ENCODE data around the gene KIR3DL1.
"Not testable (repeated sequence)": the region's sequence is repeated elsewhere in the genome, so short reads cannot be mapped to it uniquely, and the experiment has no call there.

DNA sequence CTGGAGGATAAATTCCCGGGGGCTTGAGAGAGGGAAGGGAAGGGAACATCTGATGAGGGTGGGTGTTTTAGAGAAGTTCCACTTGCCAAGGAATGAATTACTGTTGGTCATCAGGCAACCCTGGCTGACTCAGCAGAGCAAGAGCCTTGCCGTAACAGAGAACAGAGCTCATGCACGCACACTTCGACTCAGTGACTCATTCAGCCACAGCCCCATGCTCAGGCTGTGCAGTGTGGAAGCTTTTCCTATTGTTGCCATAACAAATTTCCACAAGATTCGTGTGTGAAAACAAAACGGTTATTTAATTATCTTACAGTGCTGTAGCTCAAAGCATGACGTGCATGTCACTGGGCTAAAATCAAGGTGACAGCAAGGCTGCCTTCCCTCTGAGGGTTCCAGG lies 43.2 kb downstream of the KIR3DL1 start:
- TF ChIP-seq, protein P1, sequence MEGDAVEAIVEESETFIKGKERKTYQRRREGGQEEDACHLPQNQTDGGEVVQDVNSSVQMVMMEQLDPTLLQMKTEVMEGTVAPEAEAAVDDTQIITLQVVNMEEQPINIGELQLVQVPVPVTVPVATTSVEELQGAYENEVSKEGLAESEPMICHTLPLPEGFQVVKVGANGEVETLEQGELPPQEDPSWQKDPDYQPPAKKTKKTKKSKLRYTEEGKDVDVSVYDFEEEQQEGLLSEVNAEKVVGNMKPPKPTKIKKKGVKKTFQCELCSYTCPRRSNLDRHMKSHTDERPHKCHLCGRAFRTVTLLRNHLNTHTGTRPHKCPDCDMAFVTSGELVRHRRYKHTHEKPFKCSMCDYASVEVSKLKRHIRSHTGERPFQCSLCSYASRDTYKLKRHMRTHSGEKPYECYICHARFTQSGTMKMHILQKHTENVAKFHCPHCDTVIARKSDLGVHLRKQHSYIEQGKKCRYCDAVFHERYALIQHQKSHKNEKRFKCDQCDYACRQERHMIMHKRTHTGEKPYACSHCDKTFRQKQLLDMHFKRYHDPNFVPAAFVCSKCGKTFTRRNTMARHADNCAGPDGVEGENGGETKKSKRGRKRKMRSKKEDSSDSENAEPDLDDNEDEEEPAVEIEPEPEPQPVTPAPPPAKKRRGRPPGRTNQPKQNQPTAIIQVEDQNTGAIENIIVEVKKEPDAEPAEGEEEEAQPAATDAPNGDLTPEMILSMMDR (conservative IDR thresholded peaks at IDR 0.05; ENCODE audit: low read depth in 2 of 2): not testable (repeated sequence)
- not testable (repeated sequence) for TF ChIP-seq CREB1 (CRISPR knock-in tag; IDR thresholded peaks at IDR 0.05; ENCODE audit: low read depth); POLR2AphosphoS5 (IDR thresholded peaks at IDR 0.05; ENCODE audit: low read depth); EZH2 (IDR thresholded peaks at IDR 0.05; ENCODE audit: low read depth, unreplicated experiment); EZH2phosphoT487 (IDR thresholded peaks at IDR 0.05; ENCODE audit: unreplicated experiment); JUNB (IDR thresholded peaks at IDR 0.05; ENCODE audit: unreplicated experiment); NANOG (IDR thresholded peaks at IDR 0.05; ENCODE audit: borderline replicate concordance); ZNF114 (CRISPR knock-in tag; IDR thresholded peaks at IDR 0.05)
- TF ChIP-seq, protein P2, sequence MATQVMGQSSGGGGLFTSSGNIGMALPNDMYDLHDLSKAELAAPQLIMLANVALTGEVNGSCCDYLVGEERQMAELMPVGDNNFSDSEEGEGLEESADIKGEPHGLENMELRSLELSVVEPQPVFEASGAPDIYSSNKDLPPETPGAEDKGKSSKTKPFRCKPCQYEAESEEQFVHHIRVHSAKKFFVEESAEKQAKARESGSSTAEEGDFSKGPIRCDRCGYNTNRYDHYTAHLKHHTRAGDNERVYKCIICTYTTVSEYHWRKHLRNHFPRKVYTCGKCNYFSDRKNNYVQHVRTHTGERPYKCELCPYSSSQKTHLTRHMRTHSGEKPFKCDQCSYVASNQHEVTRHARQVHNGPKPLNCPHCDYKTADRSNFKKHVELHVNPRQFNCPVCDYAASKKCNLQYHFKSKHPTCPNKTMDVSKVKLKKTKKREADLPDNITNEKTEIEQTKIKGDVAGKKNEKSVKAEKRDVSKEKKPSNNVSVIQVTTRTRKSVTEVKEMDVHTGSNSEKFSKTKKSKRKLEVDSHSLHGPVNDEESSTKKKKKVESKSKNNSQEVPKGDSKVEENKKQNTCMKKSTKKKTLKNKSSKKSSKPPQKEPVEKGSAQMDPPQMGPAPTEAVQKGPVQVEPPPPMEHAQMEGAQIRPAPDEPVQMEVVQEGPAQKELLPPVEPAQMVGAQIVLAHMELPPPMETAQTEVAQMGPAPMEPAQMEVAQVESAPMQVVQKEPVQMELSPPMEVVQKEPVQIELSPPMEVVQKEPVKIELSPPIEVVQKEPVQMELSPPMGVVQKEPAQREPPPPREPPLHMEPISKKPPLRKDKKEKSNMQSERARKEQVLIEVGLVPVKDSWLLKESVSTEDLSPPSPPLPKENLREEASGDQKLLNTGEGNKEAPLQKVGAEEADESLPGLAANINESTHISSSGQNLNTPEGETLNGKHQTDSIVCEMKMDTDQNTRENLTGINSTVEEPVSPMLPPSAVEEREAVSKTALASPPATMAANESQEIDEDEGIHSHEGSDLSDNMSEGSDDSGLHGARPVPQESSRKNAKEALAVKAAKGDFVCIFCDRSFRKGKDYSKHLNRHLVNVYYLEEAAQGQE (IDR thresholded peaks at IDR 0.05; ENCODE audit: unreplicated experiment): not testable (repeated sequence)
- TF ChIP-seq, protein P3, sequence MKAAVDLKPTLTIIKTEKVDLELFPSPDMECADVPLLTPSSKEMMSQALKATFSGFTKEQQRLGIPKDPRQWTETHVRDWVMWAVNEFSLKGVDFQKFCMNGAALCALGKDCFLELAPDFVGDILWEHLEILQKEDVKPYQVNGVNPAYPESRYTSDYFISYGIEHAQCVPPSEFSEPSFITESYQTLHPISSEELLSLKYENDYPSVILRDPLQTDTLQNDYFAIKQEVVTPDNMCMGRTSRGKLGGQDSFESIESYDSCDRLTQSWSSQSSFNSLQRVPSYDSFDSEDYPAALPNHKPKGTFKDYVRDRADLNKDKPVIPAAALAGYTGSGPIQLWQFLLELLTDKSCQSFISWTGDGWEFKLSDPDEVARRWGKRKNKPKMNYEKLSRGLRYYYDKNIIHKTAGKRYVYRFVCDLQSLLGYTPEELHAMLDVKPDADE (IDR thresholded peaks at IDR 0.05): not testable (repeated sequence)
- TF ChIP-seq, protein P4, sequence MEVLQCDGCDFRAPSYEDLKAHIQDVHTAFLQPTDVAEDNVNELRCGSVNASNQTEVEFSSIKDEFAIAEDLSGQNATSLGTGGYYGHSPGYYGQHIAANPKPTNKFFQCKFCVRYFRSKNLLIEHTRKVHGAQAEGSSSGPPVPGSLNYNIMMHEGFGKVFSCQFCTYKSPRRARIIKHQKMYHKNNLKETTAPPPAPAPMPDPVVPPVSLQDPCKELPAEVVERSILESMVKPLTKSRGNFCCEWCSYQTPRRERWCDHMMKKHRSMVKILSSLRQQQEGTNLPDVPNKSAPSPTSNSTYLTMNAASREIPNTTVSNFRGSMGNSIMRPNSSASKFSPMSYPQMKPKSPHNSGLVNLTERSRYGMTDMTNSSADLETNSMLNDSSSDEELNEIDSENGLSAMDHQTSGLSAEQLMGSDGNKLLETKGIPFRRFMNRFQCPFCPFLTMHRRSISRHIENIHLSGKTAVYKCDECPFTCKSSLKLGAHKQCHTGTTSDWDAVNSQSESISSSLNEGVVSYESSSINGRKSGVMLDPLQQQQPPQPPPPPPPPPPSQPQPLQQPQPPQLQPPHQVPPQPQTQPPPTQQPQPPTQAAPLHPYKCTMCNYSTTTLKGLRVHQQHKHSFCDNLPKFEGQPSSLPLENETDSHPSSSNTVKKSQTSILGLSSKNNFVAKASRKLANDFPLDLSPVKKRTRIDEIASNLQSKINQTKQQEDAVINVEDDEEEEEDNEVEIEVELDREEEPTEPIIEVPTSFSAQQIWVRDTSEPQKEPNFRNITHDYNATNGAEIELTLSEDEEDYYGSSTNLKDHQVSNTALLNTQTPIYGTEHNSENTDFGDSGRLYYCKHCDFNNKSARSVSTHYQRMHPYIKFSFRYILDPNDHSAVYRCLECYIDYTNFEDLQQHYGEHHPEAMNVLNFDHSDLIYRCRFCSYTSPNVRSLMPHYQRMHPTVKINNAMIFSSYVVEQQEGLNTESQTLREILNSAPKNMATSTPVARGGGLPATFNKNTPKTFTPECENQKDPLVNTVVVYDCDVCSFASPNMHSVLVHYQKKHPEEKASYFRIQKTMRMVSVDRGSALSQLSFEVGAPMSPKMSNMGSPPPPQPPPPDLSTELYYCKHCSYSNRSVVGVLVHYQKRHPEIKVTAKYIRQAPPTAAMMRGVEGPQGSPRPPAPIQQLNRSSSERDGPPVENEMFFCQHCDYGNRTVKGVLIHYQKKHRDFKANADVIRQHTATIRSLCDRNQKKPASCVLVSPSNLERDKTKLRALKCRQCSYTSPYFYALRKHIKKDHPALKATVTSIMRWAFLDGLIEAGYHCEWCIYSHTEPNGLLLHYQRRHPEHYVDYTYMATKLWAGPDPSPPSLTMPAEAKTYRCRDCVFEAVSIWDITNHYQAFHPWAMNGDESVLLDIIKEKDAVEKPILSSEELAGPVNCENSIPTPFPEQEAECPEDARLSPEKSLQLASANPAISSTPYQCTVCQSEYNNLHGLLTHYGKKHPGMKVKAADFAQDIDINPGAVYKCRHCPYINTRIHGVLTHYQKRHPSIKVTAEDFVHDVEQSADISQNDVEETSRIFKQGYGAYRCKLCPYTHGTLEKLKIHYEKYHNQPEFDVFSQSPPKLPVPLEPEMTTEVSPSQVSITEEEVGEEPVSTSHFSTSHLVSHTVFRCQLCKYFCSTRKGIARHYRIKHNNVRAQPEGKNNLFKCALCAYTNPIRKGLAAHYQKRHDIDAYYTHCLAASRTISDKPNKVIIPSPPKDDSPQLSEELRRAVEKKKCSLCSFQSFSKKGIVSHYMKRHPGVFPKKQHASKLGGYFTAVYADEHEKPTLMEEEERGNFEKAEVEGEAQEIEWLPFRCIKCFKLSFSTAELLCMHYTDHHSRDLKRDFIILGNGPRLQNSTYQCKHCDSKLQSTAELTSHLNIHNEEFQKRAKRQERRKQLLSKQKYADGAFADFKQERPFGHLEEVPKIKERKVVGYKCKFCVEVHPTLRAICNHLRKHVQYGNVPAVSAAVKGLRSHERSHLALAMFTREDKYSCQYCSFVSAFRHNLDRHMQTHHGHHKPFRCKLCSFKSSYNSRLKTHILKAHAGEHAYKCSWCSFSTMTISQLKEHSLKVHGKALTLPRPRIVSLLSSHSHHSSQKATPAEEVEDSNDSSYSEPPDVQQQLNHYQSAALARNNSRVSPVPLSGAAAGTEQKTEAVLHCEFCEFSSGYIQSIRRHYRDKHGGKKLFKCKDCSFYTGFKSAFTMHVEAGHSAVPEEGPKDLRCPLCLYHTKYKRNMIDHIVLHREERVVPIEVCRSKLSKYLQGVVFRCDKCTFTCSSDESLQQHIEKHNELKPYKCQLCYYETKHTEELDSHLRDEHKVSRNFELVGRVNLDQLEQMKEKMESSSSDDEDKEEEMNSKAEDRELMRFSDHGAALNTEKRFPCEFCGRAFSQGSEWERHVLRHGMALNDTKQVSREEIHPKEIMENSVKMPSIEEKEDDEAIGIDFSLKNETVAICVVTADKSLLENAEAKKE (CRISPR knock-in tag; IDR thresholded peaks at IDR 0.05): not testable (repeated sequence)
